ENCODE results near the gene ZBTB47.

ZBTB47 gene

GRCh38 chr3:42652611-42653302, 740 bp upstream of the ZBTB47 start:
- DNase-seq (ENCODE audit: low read depth in 2 of 2): no peak

DNA sequence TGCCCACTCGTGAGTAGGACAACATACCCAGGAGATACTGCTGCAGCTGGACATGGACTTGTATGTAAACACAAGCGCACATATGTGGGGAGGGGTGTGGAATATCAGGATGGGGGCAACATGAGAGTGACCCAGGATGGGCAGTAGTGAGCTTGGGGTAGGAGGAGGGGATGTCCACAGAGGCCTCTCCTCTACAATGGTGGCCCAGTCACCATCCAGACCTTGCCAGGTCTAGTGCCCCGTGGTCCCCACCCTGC, 266 bp upstream of the ZBTB47 start:
- no peak for DNase-seq (ENCODE audit: low read depth in 2 of 2)

DNA sequence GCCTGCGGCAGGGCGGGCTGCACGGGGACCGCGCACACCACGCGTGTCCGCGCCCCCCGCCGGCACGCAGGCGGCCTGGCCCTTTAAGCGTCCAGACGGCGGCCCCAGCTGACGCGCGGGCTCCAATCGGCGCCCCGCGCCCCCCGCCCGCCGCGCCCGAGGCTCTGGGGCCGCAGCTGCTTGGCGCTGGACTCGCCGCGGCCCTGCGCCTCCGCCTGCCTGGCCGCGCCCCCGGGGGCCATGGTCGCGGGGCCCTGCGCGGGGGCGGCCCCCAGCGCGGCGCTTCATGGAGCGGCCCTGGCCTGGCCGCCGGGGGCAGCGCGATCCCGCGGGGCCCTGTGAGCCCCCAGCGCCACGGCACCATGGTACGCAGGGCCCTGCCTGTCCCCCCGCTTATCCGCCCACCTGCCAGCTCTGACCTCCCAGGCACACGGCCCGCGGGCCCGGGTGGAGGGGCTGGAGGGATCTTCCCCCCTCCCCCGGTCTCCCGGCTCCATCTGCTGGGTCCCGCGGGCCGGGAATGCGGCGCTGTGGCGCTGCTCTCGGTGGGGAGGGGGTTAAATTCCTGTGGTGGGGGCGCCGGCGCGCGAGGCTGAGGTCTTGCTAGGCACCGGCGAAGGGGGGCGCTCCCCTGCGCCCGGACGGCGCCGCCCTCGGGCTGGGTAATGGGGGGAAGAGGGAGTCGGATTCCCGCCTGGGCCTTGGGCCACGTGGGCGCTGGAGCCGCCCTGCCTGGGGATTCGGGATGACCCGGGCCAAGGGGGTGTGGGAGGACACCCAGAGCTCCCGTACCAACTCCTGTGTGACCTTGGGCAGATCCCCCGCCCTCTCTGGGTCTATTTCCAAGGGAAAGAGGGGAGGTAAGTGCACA, 1.1 kb downstream of the ZBTB47 start:
- DNase-seq (ENCODE audit: low read depth in 2 of 2): no peak

DNA sequence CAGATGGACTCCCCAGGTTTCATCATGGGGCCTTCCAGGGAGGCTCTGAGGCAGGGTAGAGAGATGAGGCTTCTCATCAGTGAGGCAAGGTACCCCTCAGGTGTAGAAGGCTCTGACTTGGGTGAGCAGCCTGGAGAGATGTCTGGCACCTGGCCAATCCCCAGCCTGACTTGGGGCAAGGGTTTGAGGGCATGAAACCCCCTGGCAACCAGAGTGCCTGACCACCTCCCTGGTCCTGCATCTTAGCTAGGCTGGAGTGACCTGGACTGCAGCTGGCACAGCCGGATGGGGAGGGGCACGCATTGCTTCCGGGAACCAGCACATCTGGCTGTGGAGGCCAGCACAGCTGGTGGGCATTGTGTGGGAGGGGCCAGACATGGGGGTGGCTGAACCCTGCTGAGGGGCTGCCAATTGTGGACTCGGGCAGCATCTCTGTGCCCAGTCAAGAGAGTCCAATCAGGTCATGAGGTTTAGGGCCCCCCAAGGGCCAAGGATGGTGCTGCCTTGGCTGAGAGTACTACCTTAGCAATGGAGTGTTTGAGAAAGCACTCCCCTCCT, 1.9 kb downstream of the ZBTB47 start:
- DNase-seq (ENCODE audit: low read depth in 2 of 2): no peak

DNA sequence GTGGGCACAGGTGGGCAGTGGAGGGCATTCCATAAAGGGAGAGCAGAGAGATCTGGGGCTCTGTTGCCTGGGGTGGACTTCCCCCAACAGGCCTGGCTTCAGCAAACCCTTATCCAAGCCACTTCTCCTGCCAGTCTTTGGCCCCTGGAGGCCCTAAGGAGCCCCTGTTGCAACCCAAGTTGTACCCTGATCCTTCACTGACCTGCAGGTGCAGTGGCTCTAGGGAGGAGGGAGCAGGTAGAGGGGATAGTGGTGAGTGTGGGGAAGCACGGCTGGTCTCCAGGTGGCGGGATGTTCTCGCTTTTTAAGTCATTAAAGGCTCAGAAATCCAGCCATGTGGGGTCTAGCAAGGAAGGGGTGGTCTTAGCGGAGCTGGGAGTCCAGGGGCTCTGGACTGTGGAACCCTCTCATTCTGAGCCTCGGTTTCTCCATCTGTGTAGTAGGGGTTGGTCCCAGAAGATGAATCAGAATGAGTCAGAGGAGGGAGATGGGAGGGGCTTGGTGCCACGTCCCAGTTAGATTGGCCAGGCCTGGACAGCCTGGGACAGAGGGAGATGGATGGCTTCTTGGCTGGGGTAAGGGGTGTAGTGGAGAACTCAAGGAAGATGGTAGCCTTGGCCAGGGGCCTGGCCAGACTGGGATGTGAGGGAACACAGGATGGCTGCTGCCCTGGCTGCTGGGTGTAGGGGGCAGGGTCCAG, 2.6 kb downstream of the ZBTB47 start:
- DNase-seq (ENCODE audit: low read depth in 2 of 2): no peak

GRCh38 chr3:42656680-42657610, 3.4 kb downstream of the ZBTB47 start:
- no peak for DNase-seq (ENCODE audit: low read depth in 2 of 2)

DNA sequence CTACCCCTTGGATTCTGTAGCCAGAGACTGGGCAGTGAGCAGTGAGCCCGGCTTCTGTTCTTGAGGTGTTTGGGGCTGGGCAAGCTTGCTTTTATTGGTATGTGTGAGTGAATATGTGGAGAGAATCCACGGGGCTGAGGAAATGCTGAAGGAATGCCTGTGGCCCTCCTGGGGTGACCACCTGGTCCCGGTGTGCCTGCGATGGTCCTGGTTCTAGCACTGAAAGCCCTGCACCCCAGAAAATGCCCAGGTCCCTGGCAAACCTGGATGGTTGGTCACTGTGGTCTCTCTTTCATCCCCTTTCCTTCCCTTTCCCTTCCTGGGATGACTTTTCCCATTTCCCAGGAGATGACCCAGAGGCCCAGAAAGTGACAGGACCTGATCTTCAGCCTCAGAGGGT, 4.2 kb downstream of the ZBTB47 start:
- no peak for DNase-seq (ENCODE audit: low read depth in 2 of 2)

- no peak for DNase-seq (ENCODE audit: low read depth in 2 of 2)
Observed at GRCh38 chr3:42658091-42658770, 4.7 kb downstream of the ZBTB47 start.

- DNase-seq (ENCODE audit: low read depth in 2 of 2): no peak
Observed at GRCh38 chr3:42658771-42659390, 5.4 kb downstream of the ZBTB47 start.

- no peak for DNase-seq (ENCODE audit: low read depth in 2 of 2)
Observed at GRCh38 chr3:42659451-42660130, 6.1 kb downstream of the ZBTB47 start.

DNA sequence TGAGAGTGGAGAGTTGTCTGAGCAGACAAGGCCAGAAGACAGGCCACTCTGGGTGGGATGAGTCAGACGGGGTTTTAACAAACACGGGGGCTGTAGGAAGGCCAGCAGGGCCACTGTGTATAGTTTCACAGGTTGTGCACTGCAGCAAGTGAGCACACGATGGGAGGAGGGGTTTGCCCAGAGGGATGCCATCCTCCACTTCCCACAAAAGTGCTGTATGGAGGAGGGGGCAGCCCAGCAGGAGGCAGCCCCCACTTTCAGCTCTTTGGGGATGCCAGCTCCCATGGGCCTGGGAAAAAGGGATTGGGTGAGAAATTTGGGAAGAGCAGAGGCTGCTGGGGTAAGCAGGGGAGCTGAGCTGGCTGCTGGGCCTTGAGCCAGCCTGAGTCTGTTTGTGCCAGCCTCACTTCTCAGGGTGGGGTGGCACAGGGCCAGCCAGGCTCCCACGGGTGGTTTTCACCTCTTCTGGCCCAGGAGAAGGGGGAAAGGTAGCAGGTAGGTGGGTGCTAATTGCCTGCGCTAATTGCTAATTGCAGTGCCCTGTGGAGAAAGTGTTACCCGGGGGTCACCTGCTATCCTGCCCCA, 6.7 kb downstream of the ZBTB47 start:
- DNase-seq (ENCODE audit: low read depth in 2 of 2): no peak

- no peak for DNase-seq (ENCODE audit: low read depth in 2 of 2)
Observed at GRCh38 chr3:42660898-42661297, 7.4 kb downstream of the ZBTB47 start.

- DNase-seq (ENCODE audit: low read depth in 2 of 2): no peak
Observed at GRCh38 chr3:42661593-42662022, 8.1 kb downstream of the ZBTB47 start.

DNA sequence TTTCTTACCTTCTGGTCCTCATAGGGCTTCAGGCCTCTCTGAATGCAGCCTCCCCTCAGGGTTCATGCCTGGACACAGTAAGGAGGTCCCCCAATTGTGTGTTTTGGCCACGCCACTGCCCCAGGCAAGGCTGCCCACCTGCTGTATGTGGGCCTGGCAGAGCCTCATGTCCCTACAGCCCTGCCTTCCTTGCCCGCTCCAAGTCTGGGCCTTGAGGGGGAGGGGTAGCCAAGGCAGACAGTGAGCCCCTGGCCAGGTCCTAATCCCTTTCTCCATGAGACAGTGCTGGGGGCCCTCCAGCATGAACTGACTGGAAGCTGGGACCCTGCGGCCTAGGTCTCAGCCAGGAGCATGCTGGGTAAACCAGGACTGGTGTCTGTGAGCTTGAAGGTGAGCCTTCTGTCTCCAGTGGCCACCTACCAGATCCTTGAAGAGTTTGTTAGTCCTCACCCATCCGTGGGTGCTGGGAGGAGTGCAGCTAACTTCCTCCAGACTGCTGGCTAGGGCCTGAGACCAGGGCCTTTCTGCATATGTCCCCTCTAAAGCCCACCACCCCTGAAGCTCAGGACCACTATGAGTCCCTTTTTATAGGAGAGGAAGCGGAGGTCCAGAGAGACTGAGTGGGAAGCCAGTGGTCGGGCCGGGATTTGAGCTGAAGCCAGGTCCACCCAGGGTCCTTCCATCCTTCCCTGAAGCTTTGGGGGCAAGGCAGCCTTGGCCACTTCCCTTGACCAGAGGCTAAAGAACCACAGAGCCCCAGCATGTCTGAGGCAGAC, 8.7 kb downstream of the ZBTB47 start:
- no peak for DNase-seq (ENCODE audit: low read depth in 2 of 2)

DNA sequence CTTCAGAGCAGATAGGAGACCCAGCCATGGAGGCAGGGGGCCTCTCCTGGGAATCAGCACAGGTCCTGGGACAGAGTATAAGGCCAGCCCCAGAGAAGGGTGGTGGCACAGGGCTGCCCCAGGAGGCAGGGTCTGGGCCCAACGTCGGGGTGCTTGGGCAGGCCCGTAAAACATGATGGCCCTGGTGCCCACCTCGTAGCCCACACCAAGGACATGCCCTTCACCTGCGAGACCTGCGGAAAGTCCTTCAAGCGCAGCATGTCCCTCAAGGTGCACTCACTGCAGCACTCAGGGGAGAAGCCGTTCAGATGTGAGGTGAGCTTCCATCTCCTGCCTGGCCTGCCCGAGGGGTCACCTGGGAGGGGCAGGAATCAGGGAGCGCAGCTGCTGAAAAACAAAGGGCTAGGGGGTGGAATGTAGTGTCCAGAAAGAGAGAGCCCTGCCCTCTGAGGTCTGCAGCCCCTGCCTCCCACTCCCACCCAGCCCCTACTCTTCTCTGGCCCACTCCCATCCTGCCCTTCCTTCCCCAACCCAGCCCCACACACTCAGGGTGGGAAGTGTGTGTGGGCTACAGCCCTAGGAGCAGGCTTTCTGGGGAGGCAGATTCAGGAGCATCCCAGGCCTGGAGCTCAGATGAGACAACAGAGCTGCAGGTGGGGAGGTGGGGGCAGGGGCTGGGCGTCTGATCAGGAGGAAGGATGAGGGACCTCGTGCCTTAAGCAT, 9.5 kb downstream of the ZBTB47 start:
- DNase-seq (ENCODE audit: low read depth in 2 of 2): no peak

DNA sequence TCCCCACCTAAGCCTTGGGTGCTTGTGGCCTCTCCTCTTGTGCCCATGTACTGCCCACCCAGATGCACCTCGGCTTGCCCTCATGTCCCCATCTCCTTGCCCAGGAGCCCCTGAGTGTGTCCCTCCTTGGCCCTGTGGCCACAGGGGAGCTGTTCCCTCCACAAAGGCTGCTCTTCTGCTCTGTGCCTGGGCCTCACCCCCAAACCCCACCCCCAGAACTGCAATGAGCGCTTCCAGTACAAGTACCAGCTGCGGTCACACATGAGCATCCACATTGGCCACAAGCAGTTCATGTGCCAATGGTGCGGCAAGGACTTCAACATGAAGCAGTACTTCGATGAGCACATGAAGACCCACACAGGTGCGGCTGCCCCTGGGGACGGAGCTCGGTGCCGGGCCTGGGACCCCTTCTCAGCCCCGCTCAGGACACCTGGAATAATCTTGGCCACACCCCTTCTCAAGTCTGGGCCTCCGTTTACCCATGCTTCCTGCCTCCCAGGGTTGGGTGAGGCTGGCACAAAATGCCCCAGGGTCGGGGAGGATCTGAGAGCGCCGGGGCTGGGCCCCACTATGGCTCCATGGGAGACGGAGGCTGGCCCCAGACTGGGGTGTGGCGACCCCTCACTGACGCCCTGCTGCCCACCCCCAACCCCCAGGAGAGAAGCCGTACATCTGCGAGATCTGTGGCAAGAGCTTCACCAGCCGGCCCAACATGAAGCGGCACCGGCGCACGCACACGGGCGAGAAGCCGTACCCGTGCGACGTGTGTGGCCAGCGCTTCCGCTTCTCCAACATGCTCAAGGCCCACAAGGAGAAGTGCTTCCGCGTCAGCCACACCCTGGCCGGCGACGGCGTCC, 10.3 kb downstream of the ZBTB47 start:
- no peak for DNase-seq (ENCODE audit: low read depth in 2 of 2)

DNA sequence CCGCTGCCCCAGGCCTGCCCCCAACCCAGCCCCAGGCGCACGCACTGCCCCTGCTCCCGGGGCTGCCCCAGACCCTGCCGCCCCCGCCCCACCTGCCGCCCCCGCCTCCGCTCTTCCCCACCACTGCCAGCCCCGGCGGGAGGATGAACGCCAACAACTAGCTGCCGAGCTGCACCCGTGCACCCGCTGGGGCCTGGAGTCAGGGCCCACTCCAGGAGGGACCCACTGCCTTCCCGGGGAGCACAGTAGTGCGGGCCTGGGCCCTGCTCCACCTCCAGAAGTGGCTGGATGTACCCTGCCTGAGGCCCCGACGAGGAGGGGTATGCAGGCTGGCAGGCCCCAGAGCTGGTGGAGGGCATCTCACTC, 10.9 kb downstream of the ZBTB47 start:
- DNase-seq (ENCODE audit: low read depth in 2 of 2): no peak
